Endodermal cell (in vitro differentiated cells): Measurements from ENCODE around the gene ITGA4. TPM values are rescaled to one million over a fixed set of nuclear protein-coding genes. Genes with fewer than 3 reads are reported as not detected.
"Not testable (repeated sequence)": the region's sequence is repeated elsewhere in the genome, so short reads cannot be mapped to it uniquely, and the experiment has no call there.

ENCODE experiments used
- DNase-seq: peaks from one replicate; pipeline ENCODE4 v3.0.0-alpha.2; 2017
- H3K27ac ChIP-seq: 2 replicates; pipeline ENCODE4 v1.5.1; 2013; ENCODE audit warnings: mild to moderate bottlenecking, low read depth, low read length, moderate library complexity
- H3K27me3 ChIP-seq: 2 replicates; pipeline ENCODE4 v1.6.1; 2013; ENCODE audit warnings: mild to moderate bottlenecking, low read length, moderate library complexity; ENCODE audit not compliant: insufficient read depth, control insufficient read depth, poor library complexity, severe bottlenecking
- H3K36me3 ChIP-seq: 2 replicates; pipeline ENCODE4 v1.7.0; 2013; ENCODE audit warnings: mild to moderate bottlenecking, low read length, moderate library complexity; ENCODE audit not compliant: control insufficient read depth, insufficient read depth
- H3K4me1 ChIP-seq: one replicate; pipeline ENCODE4 v1.7.0; 2013; ENCODE audit warnings: low read length; ENCODE audit not compliant: control insufficient read depth, insufficient read depth
- H3K4me3 ChIP-seq: 2 replicates; pipeline ENCODE4 v1.5.1; 2013; ENCODE audit warnings: mild to moderate bottlenecking, low read length, moderate library complexity
- H3K9ac ChIP-seq: 2 replicates; pipeline ENCODE4 v1.6.1; 2013; ENCODE audit warnings: mild to moderate bottlenecking, low read length, moderate library complexity; ENCODE audit not compliant: poor library complexity, severe bottlenecking; ENCODE audit errors: extremely low read depth
- H3K9me3 ChIP-seq: 2 replicates; pipeline ENCODE4 v1.6.1; 2013; ENCODE audit warnings: mild to moderate bottlenecking, low read length, moderate library complexity; ENCODE audit not compliant: control insufficient read depth
- H3K27ac Mint-ChIP-seq: 2 replicates; pipeline ENCODE4 v1.8.0; 2020; ENCODE audit warnings: mixed read lengths
- H3K27me3 Mint-ChIP-seq: 2 replicates; pipeline ENCODE4 v1.8.0; 2021; ENCODE audit warnings: mild to moderate bottlenecking, mixed read lengths; ENCODE audit not compliant: insufficient read depth
- H3K36me3 Mint-ChIP-seq: 2 replicates; pipeline ENCODE4 v1.8.0; 2020; ENCODE audit warnings: low read depth, mixed read lengths
- H3K4me1 Mint-ChIP-seq: 2 replicates; pipeline ENCODE4 v1.8.0; 2020; ENCODE audit warnings: mixed read lengths
- H3K4me3 Mint-ChIP-seq: 2 replicates; pipeline ENCODE4 v1.8.0; 2020; ENCODE audit warnings: mild to moderate bottlenecking, moderate library complexity, mixed read lengths
- H3K9me3 Mint-ChIP-seq: 2 replicates; pipeline ENCODE4 v1.8.0; 2020; ENCODE audit warnings: mild to moderate bottlenecking, mixed read lengths
- CTCF ChIP-seq: fragments of 200-600 bp; sonication (generic); conservative IDR thresholded peaks from 2 replicates; pipeline ENCODE4 v1.5.0; 2021; ENCODE audit warnings: antibody characterized with exemption, mild to moderate bottlenecking
- WGBS, 2 experiments: methylation state at CpG; one replicate each; pipeline versions ENCODE4 v1.1.5 to v1.1.7; 2013; ENCODE audit warnings: missing lambda C conversion rate in 2 of 2, mixed read lengths in 1 of 2; ENCODE audit not compliant: insufficient coverage in 1 of 2, insufficient read length in 1 of 2; 5-methylcytosine and 5-hydroxymethylcytosine counted together
- total RNA-seq, 2 donors: library from RNA; stranded (reverse); fragmentation: NEBNext Ultra II Directional in 1 of 2; extraction: Animal tissue kit (Norgen Biotek cat#: 25700) in 1 of 2; gene quantifications; 2 replicates in 1 of 2; 3 replicates in 1 of 2; pipeline ENCODE4 v1.2.1, GENCODE V29; 2021

The ITGA4 gene
- total RNA-seq, 2 donors from 2014 or later, result 1.3 to 2.4 TPM

DNA sequence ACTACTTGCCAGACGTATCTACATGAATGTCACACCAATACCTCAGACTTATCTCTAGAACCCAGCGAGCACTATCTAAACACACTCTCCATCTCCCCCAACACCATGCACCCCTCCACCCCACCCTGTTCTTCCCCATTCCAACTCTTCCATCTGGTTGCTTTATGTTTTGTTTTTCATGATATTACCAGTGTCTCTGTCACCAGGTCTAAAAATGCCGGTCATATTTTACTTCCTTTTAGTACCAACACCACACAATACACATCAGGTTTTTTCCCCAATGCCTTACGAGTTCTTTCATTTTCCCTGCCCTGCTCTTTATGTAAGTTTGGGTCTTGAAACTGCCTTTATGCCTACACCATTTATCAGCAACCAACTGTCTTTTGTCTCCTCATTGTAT is 10.2 kb upstream of the ITGA4 start:
- no peak overlapping the region for H3K27ac Mint-ChIP-seq

DNA sequence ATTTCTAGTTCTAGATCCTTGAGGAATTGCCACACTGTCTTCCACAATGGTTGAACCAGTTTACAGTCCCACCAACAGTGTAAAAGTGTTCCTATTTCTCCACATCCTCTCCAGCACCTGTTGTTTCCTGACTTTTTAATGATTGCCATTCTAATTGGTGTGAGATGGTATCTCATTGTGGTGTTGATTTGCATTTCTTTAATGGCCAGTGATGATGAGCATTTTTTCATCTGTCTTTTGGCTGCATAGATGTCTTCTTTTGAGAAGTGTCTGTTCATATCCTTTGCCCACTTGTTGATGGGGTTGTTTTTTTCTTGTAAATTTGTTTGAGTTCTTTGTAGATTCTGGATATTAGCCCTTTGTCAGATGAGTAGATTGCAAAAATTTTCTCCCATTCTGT is 7.9 kb upstream of the ITGA4 start:
- not testable (repeated sequence) for H3K9me3 Mint-ChIP-seq, H3K4me3 ChIP-seq, H3K4me1 Mint-ChIP-seq, H3K27ac Mint-ChIP-seq, H3K27me3 ChIP-seq, H3K9ac ChIP-seq, H3K27me3 Mint-ChIP-seq, H3K4me1 ChIP-seq, H3K36me3 ChIP-seq, DNase-seq, H3K36me3 Mint-ChIP-seq, H3K9me3 ChIP-seq, H3K27ac ChIP-seq, H3K4me3 Mint-ChIP-seq

More for the DNA sequence above, 10.2 kb upstream of the ITGA4 start:
- 90 to 100% methylated on average over 1 to 4 of the region's 4 CpGs for WGBS, 2 experiments
- no peak overlapping the region for H3K4me3 ChIP-seq
- H3K27ac ChIP-seq, result no peak overlapping the region
- H3K4me3 Mint-ChIP-seq, result no peak overlapping the region
- H3K27me3 Mint-ChIP-seq, result peaks cover 2% of the 10 kb centered on the region
- no peaks in the 10 kb centered on the region for H3K27me3 ChIP-seq
- DNase-seq, result no peak
- no peak overlapping the region for H3K9ac ChIP-seq
- H3K36me3 Mint-ChIP-seq, result no peaks in the 10 kb centered on the region
- no peaks in the 10 kb centered on the region for H3K9me3 ChIP-seq
- H3K9me3 Mint-ChIP-seq, result no peaks in the 10 kb centered on the region
- no peak for TF ChIP-seq CTCF
- H3K4me1 ChIP-seq, result no peaks in the 10 kb centered on the region
- no peaks in the 10 kb centered on the region for H3K36me3 ChIP-seq
- H3K4me1 Mint-ChIP-seq, result no peaks in the 10 kb centered on the region

DNA sequence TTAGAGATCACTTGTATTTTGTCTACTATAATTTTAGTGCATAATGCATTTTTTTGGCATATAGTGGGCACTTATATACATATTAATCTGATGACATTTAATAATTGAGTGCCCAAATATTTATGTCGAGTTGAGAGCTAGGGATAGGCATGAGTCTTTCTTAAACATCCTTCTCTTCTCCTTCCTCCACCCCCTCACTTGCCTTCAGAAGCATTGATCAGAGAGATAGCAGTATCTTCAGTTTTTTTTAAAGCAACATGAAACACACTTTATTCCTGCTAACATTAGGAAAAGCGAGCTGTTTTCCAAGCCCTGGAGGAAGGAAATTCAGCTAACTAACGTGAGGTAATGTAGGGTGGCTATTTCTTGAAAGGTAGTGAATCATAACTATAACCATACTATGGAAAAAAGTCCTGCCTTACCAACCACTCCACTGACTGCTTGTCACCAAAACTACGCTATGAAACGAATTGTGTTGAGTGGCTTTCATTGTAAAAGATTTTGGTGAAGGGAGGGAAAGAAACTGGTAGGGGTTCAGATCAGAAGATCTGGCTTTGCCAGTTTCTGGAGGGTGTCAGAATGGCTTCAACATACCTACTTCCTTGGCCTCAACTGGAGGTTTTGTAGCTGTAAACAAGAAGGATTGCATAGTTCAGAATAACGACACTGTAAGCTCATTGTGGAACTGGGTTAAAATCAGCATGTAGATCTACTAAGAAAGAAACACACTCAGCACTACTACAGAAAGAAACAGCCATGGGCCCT is 2.3 kb upstream of the ITGA4 start:
- Mint-ChIP-seq H3K9me3 (no peaks in the 10 kb centered on the region), H3K4me1 (peaks cover 5% of the 10 kb centered on the region), H3K27me3 (peaks cover 55% of the 10 kb centered on the region), H3K27ac (no peak overlapping the region), H3K36me3 (no peaks in the 10 kb centered on the region), H3K4me3 (no peak overlapping the region)
- Histone ChIP-seq H3K27me3 (peaks cover 54% of the 10 kb centered on the region), H3K9ac (no peak overlapping the region), H3K27ac (no peak overlapping the region), H3K4me1 (no peaks in the 10 kb centered on the region), H3K9me3 (no peaks in the 10 kb centered on the region), H3K4me3 (no peak overlapping the region), H3K36me3 (no peaks in the 10 kb centered on the region)
- no peak for DNase-seq
- TF ChIP-seq CTCF, result no peak
- 87 to 95% methylated on average over 4 to 5 of the region's 6 CpGs for WGBS, 2 experiments
